HG03175 (cell line): ENCODE measurements around the gene HTT.

Experiments
- ATAC-seq: cut with Tn5 transposase; IDR thresholded peaks from one replicate; pipeline ENCODE4 v1.9.1; 2021; ENCODE audit warnings: mild to moderate bottlenecking, moderate library complexity; ENCODE audit not compliant: unreplicated experiment

Gene HTT

DNA sequence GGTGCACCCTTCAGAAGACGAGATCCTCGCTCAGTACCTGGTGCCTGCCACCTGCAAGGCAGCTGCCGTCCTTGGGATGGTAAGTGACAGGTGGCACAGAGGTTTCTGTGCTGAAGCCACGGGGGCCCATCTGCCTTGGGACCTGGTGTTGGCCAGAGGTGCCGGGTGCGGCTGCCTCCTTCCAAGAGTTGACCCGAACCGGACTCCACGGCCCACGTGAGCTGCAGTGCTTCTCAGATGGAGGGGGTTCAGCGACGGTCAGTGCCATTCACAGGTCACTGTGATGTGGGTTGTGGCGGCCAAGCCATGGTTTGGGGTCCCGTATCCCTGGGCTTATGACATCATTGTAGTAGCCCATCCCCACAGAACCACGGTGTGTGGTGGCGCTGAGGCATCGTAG, 155.5 kb downstream of the HTT start:
- no peak for ATAC-seq

DNA sequence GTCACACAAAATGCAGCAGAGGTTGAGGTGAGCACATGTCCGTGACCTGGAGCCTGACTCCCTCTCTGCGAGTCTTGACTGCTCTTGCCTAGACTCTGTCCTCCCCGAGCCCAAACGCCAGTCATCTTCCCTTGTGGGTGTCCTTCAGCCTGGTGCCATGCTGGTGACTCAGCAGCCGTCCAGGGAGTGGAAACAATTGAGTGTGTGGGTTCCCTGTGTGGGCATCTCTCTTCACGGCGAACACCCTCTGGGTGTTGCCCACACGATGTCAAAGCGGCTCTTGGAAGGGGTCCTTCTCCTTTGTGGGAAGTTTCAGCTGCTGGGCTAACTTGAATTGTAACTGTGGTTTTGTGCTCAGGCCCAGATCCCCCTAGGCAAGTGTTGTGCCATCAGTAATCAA, 157.0 kb downstream of the HTT start:
- ATAC-seq: no peak

DNA sequence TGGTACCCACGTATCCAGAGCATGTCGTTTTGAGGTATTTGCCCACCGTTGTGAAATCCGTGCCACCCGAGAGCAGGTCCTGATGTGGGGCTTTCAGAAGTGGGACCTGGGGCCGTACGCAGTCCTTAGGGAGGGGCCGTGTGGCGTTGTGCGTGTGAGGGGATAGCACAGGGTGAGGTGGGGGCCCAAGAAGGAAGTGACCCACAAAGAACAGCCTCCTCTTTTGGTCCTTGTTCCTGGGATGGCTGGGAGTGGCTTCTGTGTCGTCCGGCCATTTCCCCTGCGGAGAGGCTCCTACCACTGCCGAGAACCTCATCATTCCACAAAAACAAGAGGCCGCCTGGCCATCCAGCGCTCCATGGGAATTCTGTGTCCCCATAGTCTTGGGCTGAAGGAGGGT, 157.5 kb downstream of the HTT start:
- no peak for ATAC-seq

DNA sequence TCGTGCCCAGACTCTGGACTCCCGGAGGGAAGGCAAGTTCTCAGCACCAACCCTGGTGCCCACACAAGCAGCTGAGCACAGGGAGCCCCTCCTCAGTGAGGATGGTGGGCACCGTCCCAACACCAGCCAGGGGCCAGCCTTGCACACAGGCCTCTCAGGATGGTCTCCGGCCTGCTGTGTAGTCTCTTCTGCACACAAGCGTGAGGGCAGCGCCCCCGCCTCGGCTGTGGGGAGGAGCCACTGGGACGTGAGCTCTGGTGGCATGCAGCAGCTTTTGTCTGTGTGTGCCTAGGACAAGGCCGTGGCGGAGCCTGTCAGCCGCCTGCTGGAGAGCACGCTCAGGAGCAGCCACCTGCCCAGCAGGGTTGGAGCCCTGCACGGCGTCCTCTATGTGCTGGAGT, 158.4 kb downstream of the HTT start:
- ATAC-seq: no peak

DNA sequence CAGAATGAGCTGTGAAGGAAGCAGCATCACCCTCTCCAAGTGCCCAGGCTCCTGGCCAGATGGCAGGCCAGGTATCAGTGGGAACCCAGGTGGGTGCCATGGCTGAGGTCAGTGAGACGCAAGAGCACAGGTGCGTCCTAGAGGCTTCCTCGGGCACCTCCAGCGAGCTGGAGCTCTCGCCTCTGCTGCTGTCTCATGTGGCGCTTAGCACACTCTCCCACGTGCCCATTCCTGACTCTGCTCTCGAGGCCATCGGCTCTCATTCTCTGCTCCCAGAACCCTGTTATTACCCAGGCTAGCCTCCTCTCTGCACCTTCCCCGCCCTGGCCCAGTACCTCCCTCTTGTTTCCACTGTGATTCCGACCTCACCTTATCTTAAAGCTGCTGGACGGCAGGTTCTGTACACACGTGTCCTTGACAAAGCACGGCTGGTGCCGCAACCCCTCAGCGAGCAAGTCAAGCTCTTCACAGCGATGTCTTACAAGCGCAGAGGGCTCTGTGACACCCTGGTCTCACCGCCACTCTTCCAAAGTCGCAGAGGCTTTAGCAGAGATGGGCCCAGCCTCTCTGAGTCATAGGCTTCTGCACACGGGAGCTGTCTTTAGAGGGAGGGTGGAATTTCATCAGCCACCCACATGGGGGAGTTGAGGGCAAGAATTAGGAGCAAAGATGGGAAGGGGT, 159.1 kb downstream of the HTT start:
- ATAC-seq: no peak

DNA sequence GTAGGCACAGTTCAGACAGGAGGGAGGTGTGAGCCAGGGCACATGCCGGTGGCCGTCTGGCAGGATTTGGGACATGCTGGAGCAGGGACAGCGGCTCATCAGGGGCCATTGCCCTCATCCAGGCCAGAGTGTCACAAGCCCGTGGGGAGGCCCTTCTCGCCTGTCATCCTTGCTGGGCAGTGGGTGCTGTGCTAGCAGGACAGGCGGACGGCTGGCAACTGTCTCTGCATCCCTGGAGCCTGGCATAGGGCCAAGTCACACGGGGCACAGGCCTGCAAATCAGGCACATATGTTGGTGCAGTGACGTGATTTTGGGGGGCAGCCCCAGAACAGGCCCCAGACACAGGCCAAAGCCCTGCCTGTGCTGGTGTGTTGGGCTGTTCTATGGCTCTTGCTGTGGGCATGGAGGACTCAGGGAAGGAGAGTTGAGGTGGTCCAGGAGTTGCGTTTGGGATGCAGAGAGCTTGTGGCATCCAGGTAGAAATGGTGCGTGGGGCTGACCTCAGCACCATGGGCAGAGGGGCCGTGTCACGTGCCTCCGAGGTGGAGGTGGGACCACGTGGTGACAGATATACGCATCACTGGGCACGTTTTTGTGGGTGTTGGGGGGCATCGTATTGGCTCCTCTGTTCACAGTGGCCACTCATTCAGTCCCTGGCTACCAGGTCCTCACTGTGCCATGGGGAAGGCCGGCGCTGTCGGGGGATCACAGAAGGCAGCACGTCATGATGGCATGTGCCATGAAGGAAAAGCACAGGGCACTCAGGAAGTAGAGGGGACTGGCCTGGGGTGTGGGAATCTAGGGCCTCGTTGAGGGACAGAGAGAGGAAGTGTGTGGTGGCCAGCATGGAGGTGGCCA, 159.9 kb downstream of the HTT start:
- ATAC-seq: no peak

DNA sequence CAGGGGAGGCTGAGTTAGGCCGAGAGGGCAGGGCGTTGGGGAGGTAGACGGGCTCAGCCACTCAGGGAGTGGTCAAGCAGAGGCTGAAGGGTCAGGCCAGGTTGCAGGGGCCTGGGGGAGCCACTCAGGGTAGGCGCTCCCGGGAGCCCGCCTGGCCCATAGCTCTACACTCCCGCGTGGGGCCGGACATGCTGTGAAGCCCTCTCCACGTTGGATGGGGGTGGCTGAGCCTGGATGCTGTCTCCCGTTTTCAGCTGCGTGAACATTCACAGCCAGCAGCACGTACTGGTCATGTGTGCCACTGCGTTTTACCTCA, 160.5 kb downstream of the HTT start:
- no peak for ATAC-seq

DNA sequence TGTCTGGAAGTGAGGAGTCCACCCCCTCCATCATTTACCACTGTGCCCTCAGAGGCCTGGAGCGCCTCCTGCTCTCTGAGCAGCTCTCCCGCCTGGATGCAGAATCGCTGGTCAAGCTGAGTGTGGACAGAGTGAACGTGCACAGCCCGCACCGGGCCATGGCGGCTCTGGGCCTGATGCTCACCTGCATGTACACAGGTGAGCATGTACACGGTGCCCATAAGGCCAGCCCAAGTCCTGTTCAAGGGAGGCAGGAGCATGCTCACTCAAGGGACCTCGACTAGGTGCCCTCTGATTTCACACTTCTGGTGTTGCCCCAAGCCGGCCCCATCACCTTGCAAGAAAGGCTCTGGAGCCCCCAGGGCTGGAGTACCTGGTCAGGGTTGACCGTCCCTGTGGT, 161.1 kb downstream of the HTT start:
- no peak for ATAC-seq

DNA sequence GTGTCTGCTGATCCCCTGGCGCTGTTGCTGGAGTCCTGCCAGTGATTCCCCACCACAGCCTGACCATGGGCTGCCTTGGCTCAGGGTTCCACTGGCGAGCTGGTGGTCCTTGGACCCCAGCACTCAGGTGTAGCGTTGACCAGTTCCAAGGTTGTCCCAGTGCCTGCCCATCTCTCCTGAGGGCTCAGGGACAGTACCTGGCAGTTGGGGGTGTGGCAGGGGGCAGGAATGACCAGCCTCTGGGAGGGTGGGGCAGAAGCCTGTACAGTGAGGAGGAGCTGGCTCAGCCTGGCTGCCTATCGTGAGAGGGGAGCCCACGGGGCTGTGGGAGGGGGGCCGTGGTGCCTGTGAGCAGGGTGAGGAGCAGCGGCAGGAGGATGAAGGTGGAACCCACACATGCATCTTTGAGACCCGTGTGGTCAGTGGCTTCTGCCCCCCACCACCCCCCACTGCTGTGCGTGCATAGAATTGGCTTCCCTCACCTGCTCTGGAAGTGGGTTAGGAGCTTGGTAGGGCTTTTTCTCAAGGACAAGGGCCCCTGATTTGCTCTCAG, 161.9 kb downstream of the HTT start:
- no peak for ATAC-seq

DNA sequence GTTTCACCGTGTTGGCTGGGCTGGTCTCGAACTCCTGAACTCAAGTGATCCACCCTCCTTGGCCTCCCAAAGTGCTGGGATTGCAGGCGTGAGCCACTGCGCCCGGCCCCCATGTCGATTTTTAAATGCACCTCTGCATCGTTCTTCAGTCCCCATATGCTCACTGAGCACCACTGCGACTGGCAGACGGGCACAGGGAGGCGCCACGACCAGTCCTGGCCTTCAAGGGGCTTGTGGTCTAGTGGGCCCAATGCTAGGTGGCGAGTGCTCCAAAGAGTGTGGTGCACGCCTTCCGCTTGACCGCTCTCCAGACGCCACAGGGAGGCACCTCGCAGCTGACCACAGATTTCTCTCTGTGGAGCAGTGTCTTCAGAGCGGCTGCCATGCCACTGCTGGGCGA, 162.8 kb downstream of the HTT start:
- ATAC-seq: no peak

DNA sequence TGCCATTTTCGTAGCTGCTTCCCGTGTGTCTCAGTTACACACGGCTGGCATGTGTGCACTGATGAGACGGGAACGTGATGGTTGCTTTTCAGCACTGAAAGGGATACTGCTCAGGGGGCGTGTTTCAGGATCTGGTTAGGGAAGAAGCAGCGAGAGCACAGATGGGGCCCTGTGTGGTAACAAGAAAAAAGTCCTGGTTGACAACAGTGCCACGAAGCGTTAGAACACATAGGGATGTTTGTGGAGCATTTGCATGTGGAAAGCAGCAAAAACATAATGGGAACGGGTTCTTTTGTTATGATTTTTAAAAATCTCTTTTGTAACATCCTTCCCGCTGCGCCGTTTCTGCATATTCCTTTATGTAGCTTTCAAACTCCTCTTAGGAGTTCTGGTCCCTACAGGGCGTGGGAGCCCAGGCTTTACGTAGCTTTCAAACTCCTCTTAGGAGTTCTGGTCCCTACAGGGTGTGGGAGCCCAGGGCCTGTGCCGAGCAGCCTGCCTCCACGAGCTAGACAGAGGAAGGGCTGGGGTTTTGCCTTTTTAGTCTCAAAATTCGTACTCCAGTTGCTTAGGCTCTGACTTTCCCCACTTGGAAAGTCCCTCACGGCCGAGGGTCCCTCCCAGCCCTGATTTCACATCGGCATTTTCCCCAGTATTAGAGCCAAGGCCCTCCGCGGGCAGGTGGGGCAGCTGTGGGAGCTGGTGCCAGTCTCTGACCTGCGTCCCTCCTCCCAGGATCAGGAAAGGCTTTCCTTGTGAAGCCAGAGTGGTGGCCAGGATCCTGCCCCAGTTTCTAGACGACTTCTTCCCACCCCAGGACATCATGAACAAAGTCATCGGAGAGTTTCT, 163.5 kb downstream of the HTT start:
- ATAC-seq: no peak

DNA sequence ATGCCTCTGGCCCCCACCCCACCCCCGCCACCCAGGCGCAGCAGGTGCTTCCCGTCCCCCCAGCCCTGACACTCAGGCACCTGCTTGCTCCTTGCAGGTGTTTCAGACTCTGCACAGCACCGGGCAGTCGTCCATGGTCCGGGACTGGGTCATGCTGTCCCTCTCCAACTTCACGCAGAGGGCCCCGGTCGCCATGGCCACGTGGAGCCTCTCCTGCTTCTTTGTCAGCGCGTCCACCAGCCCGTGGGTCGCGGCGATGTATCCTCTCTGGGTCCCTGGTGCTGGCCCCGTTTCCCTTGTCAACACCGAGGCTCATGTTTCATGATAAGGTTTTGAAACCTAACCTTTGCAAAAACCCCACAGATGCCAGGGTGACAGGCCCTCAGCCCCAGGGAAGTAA, 164.2 kb downstream of the HTT start:
- no peak for ATAC-seq

DNA sequence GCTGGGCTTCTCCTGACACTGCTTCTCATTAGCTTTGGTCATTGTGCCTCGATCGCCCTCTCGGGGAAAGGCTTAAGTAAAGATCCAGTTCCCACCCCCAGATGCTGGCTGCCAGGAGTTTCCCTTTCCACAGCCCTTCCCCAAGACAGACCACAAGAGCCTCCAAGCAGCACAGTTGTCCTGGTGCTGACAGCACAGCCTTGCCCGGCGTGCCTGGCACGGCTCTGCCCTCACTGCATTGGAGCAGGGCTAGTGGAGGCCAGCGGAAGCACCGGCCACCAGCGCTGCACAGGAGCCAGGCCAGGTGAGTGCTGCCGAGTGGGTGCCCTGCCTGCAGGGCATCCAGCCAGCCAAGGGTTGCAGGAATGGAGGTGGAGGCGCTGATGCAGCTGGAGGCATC, 164.8 kb downstream of the HTT start:
- no peak for ATAC-seq

DNA sequence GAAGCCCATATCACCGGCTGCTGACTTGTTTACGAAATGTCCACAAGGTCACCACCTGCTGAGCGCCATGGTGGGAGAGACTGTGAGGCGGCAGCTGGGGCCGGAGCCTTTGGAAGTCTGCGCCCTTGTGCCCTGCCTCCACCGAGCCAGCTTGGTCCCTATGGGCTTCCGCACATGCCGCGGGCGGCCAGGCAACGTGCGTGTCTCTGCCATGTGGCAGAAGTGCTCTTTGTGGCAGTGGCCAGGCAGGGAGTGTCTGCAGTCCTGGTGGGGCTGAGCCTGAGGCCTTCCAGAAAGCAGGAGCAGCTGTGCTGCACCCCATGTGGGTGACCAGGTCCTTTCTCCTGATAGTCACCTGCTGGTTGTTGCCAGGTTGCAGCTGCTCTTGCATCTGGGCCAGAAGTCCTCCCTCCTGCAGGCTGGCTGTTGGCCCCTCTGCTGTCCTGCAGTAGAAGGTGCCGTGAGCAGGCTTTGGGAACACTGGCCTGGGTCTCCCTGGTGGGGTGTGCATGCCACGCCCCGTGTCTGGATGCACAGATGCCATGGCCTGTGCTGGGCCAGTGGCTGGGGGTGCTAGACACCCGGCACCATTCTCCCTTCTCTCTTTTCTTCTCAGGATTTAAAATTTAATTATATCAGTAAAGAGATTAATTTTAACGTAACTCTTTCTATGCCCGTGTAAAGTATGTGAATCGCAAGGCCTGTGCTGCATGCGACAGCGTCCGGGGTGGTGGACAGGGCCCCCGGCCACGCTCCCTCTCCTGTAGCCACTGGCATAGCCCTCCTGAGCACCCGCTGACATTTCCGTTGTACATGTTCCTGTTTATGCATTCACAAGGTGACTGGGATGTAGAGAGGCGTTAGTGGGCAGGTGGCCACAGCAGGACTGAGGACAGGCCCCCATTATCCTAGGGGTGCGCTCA, 165.8 kb downstream of the HTT start:
- no peak for ATAC-seq

DNA sequence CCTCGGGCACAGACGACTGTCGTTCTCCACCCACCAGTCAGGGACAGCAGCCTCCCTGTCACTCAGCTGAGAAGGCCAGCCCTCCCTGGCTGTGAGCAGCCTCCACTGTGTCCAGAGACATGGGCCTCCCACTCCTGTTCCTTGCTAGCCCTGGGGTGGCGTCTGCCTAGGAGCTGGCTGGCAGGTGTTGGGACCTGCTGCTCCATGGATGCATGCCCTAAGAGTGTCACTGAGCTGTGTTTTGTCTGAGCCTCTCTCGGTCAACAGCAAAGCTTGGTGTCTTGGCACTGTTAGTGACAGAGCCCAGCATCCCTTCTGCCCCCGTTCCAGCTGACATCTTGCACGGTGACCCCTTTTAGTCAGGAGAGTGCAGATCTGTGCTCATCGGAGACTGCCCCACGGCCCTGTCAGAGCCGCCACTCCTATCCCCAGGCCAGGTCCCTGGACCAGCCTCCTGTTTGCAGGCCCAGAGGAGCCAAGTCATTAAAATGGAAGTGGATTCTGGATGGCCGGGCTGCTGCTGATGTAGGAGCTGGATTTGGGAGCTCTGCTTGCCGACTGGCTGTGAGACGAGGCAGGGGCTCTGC, 166.5 kb downstream of the HTT start:
- ATAC-seq: no peak

DNA sequence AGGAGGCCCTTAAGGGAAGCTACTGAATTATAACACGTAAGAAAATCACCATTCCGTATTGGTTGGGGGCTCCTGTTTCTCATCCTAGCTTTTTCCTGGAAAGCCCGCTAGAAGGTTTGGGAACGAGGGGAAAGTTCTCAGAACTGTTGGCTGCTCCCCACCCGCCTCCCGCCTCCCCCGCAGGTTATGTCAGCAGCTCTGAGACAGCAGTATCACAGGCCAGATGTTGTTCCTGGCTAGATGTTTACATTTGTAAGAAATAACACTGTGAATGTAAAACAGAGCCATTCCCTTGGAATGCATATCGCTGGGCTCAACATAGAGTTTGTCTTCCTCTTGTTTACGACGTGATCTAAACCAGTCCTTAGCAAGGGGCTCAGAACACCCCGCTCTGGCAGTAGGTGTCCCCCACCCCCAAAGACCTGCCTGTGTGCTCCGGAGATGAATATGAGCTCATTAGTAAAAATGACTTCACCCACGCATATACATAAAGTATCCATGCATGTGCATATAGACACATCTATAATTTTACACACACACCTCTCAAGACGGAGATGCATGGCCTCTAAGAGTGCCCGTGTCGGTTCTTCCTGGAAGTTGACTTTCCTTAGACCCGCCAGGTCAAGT, 167.5 kb downstream of the HTT start:
- ATAC-seq: no peak

DNA sequence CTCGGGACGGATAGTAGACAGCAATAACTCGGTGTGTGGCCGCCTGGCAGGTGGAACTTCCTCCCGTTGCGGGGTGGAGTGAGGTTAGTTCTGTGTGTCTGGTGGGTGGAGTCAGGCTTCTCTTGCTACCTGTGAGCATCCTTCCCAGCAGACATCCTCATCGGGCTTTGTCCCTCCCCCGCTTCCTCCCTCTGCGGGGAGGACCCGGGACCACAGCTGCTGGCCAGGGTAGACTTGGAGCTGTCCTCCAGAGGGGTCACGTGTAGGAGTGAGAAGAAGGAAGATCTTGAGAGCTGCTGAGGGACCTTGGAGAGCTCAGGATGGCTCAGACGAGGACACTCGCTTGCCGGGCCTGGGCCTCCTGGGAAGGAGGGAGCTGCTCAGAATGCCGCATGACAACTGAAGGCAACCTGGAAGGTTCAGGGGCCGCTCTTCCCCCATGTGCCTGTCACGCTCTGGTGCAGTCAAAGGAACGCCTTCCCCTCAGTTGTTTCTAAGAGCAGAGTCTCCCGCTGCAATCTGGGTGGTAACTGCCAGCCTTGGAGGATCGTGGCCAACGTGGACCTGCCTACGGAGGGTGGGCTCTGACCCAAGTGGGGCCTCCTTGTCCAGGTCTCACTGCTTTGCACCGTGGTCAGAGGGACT, 168.8 kb downstream of the HTT start:
- ATAC-seq: no peak

DNA sequence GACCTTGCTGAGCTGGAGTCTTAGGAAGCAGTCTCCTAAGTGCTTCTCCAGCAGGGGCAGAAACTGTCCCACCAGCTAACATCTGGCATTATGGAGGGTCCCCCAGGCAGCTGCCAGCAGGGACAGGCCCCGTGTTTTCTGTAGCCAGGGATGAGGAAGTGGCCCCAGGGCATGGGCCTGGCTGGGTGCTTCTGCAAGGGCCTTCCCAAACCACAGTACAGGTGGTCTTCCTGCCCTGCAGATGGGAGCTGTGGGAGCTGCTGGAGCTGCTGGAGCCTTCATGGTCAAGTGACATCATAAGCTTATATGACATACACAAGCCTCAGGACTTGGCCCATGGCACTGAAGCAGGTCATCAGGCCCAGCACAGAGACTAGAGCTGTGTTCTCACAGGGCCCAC, 169.5 kb downstream of the HTT start:
- no peak for ATAC-seq

DNA sequence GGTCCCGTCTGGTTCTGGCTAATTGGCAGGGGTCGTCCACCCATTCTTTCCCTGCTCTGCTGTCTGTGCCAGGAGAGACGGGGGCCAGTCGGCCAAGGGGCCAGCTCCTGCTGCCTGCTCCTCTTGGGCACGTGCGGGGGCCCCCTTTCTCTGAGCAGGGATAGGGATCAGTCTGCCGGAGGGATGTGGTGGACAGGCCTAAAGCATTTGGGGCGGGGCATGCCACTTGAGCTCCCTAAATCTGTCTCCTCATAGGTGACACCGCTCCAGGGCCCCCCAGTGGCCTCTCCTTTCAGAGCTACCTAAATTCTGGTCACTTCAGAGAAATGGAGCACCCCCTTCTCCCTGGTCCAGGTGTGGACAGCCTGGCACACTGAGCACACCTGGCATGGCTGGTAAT, 170.3 kb downstream of the HTT start:
- ATAC-seq: no peak
